ACC112 (cell line): ENCODE data around the gene PZP.
"Not testable (repeated sequence)": the region's sequence is repeated elsewhere in the genome, so short reads cannot be mapped to it uniquely, and the experiment has no call there.

Experiments used
- H2AFZ ChIP-seq: fragments of 200-600 bp; sonication (generic); one replicate; pipeline ENCODE4 v1.6.0; 2017; ENCODE audit warnings: antibody characterized with exemption, low read length; ENCODE audit not compliant: unreplicated experiment
- H3K27ac ChIP-seq: fragments of 200-600 bp; sonication (generic); 2 replicates; pipeline ENCODE4 v1.5.1; 2014; ENCODE audit warnings: low read depth, mild to moderate bottlenecking, antibody characterized with exemption, low read length, moderate library complexity
- H3K27me3 ChIP-seq: fragments of 200-600 bp; sonication (generic); 2 replicates; pipeline ENCODE4 v1.6.1; 2014; ENCODE audit warnings: mild to moderate bottlenecking, antibody characterized with exemption, low read length, moderate library complexity, mixed read lengths; ENCODE audit not compliant: insufficient read depth
- H3K36me3 ChIP-seq: fragments of 200-600 bp; sonication (generic); 2 replicates; pipeline ENCODE4 v1.6.1; 2016; ENCODE audit warnings: mild to moderate bottlenecking, antibody characterized with exemption, low read length, moderate library complexity, mixed read lengths; ENCODE audit not compliant: insufficient read depth
- H3K4me1 ChIP-seq: fragments of 200-600 bp; sonication (generic); one replicate; pipeline ENCODE4 v1.6.1; 2016; ENCODE audit warnings: low read length, mixed read lengths; ENCODE audit not compliant: insufficient read depth, unreplicated experiment, control insufficient read depth
- H3K4me3 ChIP-seq: fragments of 200-600 bp; sonication (generic); 2 replicates; pipeline ENCODE4 v1.5.1; 2014; ENCODE audit warnings: mild to moderate bottlenecking, low read depth, low read length
- H3K79me2 ChIP-seq: fragments of 200-600 bp; sonication (generic); one replicate; pipeline ENCODE4 v1.6.0; 2016; ENCODE audit warnings: low read length; ENCODE audit not compliant: control insufficient read depth, unreplicated experiment, insufficient read depth

The PZP gene

GRCh38 chr12:9240776-9241175, 32.6 kb upstream of the PZP start:
- no peaks in the 10 kb centered on the region for H3K4me1 ChIP-seq

DNA sequence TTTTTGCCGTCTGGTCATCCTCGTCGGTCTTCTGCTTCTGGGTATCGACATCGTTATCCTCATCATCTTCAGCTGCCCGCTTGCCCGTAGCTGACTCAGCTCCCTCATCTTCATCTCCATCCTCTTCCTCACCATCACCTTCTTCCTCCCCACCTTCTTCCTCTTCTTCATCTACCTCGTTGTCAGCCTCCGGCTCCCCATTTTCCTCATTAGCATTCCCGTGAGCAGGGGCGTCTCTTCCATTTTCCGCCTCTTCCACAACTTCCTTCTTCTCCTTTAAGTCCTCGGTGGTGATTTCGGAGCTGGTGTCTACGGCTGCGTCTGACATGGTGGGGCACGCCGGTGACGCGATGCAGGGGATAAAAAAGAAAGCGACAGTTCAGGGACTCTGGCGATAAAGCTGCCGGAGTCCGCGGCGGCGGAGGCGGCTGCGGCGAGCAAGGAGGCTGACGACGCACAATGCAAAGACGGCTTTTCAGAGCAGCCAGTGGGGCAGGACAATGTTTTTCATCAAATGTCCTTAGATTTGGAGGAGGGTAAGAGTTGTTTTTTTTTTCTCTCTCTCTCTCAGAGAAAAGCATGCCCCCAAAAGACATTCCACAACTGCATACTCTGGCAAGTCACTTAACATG, 31.9 kb upstream of the PZP start:
- Histone ChIP-seq H3K4me3 (peak overlapping the region; percentile 64), H2AFZ (peak overlapping the region; percentile 64), H3K27me3 (peaks cover 44% of the 10 kb centered on the region)
- H3K36me3 ChIP-seq, H3K27ac ChIP-seq, H3K4me1 ChIP-seq, H3K79me2 ChIP-seq: not testable (repeated sequence)

More at GRCh38 chr12:9240776-9241175, 32.6 kb upstream of the PZP start:
- Histone ChIP-seq H3K79me2 (no peaks in the 10 kb centered on the region), H3K36me3 (no peaks in the 10 kb centered on the region), H3K27me3 (peaks cover 38% of the 10 kb centered on the region), H2AFZ (no peak overlapping the region), H3K4me3 (no peak overlapping the region; the same call in 1 of the 2 replicates), H3K27ac (no peak overlapping the region)

DNA sequence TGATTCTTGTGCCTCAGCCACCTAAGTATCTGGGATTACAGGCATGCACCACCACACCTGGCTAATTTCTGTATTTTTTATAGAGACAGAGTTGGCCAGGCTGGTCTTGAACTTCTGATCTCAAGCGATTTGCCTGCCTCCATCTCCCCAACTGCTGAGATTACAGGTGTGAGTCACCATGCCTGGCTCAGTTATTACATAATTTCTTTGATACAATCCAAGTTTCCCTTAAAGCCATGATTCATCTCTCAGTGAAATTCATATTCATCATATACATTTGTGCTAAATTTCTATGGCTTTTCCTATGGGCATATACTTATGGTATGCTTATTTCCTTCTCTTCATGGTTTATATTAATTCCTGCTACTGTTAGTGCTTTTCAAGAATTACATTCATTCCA, 29.1 kb upstream of the PZP start:
- Histone ChIP-seq H3K27ac (no peak overlapping the region), H2AFZ (no peak overlapping the region), H3K36me3 (no peaks in the 10 kb centered on the region), H3K79me2 (no peaks in the 10 kb centered on the region), H3K4me3 (no peak overlapping the region), H3K4me1 (no peaks in the 10 kb centered on the region), H3K27me3 (peaks cover 70% of the 10 kb centered on the region)

DNA sequence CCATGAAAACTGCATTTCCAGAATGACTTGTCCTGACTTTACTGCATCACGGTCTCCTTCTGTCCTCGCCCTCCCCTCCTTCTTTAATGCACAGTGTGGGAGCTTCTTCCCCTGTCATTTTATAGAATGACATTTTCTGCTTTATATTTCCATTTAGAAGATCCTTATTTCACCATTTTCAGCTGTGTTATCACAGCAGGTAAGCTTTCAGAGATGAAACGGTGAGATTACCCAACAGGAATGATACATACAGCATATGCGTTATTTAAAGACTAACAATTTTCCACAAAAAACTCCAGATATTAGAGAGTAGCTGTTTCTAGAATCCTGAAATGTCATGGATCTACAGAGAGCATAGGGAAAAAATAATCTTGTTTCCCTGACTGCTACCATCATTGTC, 27.3 kb upstream of the PZP start:
- Histone ChIP-seq H3K36me3 (no peaks in the 10 kb centered on the region), H3K27me3 (peaks cover 69% of the 10 kb centered on the region), H3K4me1 (no peaks in the 10 kb centered on the region), H3K79me2 (no peaks in the 10 kb centered on the region), H3K4me3 (no peak overlapping the region), H2AFZ (no peak overlapping the region), H3K27ac (no peak overlapping the region)

GRCh38 chr12:9227950-9228349, 19.8 kb upstream of the PZP start:
- Histone ChIP-seq H2AFZ (no peak overlapping the region), H3K4me3 (no peak overlapping the region), H3K4me1 (no peaks in the 10 kb centered on the region), H3K27ac (no peak overlapping the region), H3K27me3 (peaks cover 63% of the 10 kb centered on the region), H3K79me2 (no peaks in the 10 kb centered on the region), H3K36me3 (no peaks in the 10 kb centered on the region)

GRCh38 chr12:9223830-9224229, 15.6 kb upstream of the PZP start:
- H3K79me2 ChIP-seq = no peaks in the 10 kb centered on the region
- no peak overlapping the region for H3K4me3 ChIP-seq
- H3K4me1 ChIP-seq = no peaks in the 10 kb centered on the region
- no peak overlapping the region for H2AFZ ChIP-seq
- H3K27ac ChIP-seq = no peak overlapping the region
- H3K27me3 ChIP-seq = peaks cover 28% of the 10 kb centered on the region
- no peaks in the 10 kb centered on the region for H3K36me3 ChIP-seq

- Histone ChIP-seq H3K4me3 (no peak overlapping the region), H3K27ac (no peak overlapping the region), H3K79me2 (no peaks in the 10 kb centered on the region), H3K36me3 (no peaks in the 10 kb centered on the region), H3K27me3 (peaks cover 10% of the 10 kb centered on the region; the same call in 1 of the 2 replicates), H2AFZ (no peak overlapping the region), H3K4me1 (no peaks in the 10 kb centered on the region)
These were observed 13.3 kb upstream of the PZP start for GRCh38 chr12:9221483-9221882.

DNA sequence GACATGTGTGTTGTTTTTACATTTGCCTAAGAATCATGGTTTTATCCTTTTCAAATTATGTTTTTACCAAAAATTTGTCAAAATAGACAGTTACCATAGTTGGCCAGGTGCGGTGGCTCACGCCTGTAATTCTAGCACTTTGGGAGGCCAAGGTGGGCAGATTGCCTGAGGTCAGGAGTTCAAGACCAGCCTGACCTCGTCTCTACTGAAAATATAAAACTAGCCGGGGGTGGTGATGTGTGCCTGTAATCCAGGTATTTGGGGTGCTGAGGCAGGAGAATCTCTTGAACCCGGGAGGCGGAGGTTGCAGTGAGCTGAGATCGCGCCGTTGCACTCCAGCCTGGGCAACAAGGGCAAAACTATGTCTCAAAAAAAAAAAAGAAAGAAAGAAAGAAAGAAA, 12.8 kb upstream of the PZP start:
- peaks cover 10% of the 10 kb centered on the region; the same call in 1 of the 2 replicates for H3K27me3 ChIP-seq
- H3K27ac ChIP-seq, H2AFZ ChIP-seq, H3K36me3 ChIP-seq, H3K79me2 ChIP-seq, H3K4me3 ChIP-seq, H3K4me1 ChIP-seq: not testable (repeated sequence)

DNA sequence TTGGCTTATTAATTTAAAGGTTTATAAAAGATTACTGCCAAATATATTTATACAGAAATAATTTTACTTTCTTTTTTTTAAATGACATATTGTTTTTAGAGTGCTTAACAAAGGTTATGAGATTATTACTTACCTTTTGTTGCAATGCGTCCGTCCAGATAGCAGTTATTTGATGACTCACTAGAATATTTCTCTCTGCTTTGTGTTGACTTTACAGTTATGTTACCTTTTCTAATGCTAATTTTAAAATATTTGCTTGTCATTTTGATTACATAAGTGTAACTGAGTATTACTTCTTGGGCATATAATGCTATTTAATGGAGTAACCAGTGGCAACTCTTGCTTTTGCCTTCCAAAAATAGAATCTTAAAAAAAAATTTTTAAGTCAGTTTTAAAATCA, 6.3 kb upstream of the PZP start:
- Histone ChIP-seq H3K27ac (no peak overlapping the region), H3K36me3 (no peaks in the 10 kb centered on the region)

GRCh38 chr12:9211687-9212086, 3.5 kb upstream of the PZP start:
- no peaks in the 10 kb centered on the region for H3K4me1 ChIP-seq
- H3K27me3 ChIP-seq = peaks cover 26% of the 10 kb centered on the region
- no peak overlapping the region for H2AFZ ChIP-seq
- H3K79me2 ChIP-seq = no peaks in the 10 kb centered on the region
- H3K36me3 ChIP-seq = no peaks in the 10 kb centered on the region
- H3K27ac ChIP-seq = no peak overlapping the region
- no peak overlapping the region for H3K4me3 ChIP-seq

More for the DNA sequence above, 6.3 kb upstream of the PZP start:
- Histone ChIP-seq H3K79me2 (no peaks in the 10 kb centered on the region), H2AFZ (no peak overlapping the region), H3K4me1 (no peaks in the 10 kb centered on the region), H3K4me3 (no peak overlapping the region), H3K27me3 (peaks cover 7% of the 10 kb centered on the region)

DNA sequence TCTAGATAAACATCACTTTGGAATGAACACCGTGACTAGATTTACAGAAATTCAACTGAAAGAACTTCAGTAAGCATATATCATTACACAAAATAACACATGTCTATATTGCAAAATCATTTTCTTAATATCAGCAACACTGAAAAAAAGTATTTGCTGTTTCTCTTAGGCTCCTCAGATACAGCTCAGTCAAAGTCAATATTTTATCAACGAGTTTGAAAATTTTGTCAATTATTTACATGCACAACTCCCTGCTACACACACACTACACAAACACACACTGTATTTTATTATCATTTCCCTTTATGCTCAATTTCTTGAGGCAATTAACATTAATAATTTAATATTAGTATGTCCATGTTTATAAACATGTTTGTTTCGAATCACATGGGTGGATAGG, 3.8 kb downstream of the PZP start:
- no peaks in the 10 kb centered on the region for H3K4me1 ChIP-seq
- H3K4me3 ChIP-seq = no peak overlapping the region
- H3K27ac ChIP-seq = no peak overlapping the region
- no peak overlapping the region for H2AFZ ChIP-seq
- peaks cover 42% of the 10 kb centered on the region for H3K27me3 ChIP-seq
- H3K79me2 ChIP-seq = no peaks in the 10 kb centered on the region
- no peaks in the 10 kb centered on the region for H3K36me3 ChIP-seq
